ENCODE measurements around the gene HSPE1.

DNA sequence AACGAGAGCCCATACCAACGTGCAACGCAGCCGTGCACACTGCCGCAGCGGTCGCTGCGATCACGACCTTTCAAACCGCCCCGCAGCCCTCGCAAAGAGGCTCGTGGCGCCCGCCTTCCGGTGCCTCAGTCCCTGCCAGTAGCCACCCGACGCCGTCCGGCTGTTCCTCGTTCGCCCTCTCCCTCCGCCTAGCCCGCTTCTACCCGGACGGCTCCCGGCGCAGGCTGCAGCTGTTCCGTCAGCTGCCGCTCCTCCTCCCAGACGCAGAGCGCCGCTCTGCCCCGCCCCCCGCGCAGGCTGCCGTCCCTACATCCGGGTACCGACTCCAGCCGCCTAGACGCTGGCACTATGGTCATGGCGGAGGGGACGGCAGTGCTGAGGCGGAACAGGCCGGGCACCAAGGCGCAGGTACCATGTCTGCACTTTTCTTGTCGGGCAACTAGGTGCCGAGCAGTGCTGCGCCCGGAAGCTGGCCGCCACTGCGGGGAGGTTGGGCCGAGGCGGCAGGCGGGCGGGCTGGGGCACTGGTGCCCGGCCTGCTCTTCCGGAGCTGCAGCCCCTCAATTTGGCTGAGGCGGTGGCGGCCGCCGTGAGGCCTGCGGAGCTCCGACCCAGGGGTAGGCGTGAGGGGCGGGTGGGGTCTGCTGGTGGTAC, 15.7 kb downstream of the HSPE1 start, which contains the start of gene MOB4:
- TF ChIP-seq, protein P1, sequence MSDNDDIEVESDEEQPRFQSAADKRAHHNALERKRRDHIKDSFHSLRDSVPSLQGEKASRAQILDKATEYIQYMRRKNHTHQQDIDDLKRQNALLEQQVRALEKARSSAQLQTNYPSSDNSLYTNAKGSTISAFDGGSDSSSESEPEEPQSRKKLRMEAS (IDR thresholded peaks at IDR 0.05) = peak; percentile 97
- TF ChIP-seq, protein P2, sequence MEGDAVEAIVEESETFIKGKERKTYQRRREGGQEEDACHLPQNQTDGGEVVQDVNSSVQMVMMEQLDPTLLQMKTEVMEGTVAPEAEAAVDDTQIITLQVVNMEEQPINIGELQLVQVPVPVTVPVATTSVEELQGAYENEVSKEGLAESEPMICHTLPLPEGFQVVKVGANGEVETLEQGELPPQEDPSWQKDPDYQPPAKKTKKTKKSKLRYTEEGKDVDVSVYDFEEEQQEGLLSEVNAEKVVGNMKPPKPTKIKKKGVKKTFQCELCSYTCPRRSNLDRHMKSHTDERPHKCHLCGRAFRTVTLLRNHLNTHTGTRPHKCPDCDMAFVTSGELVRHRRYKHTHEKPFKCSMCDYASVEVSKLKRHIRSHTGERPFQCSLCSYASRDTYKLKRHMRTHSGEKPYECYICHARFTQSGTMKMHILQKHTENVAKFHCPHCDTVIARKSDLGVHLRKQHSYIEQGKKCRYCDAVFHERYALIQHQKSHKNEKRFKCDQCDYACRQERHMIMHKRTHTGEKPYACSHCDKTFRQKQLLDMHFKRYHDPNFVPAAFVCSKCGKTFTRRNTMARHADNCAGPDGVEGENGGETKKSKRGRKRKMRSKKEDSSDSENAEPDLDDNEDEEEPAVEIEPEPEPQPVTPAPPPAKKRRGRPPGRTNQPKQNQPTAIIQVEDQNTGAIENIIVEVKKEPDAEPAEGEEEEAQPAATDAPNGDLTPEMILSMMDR (IDR thresholded peaks at IDR 0.05 in 2 of 3, conservative IDR thresholded peaks at IDR 0.05 in 1 of 3; ENCODE audit: borderline replicate concordance in 1 of 3, insufficient read depth in 1 of 3, low read depth in 2 of 3, low read length in 2 of 3) = no peak
- TF ChIP-seq RAD21 (IDR thresholded peaks at IDR 0.05; ENCODE audit: low read depth) = no peak
- TF ChIP-seq YY1 (IDR thresholded peaks at IDR 0.05; ENCODE audit: extremely low read depth, insufficient replicate concordance, low read depth, low read length) = peak; percentile 91
